HFFc6 (cell line): ENCODE data around the gene ZNF91. TPM values are rescaled to one million over a fixed set of nuclear protein-coding genes. Genes with fewer than 3 reads are reported as not detected.

Experiments
- DNase-seq: peaks from one replicate; pipeline ENCODE4 v3.0.0-alpha.2; 2018
- H3K27ac Mint-ChIP-seq: 2 replicates; pipeline ENCODE4 v1.8.0; 2020; ENCODE audit warnings: mild to moderate bottlenecking, mixed read lengths
- H3K27me3 Mint-ChIP-seq: 2 replicates; pipeline ENCODE4 v1.8.0; 2021; ENCODE audit warnings: mild to moderate bottlenecking, moderate library complexity, mixed read lengths; ENCODE audit not compliant: insufficient read depth
- H3K36me3 Mint-ChIP-seq: 2 replicates; pipeline ENCODE4 v1.8.0; 2021; ENCODE audit warnings: low read depth, mixed read lengths
- H3K4me1 Mint-ChIP-seq: 2 replicates; pipeline ENCODE4 v1.8.0; 2020; ENCODE audit warnings: low read depth, mixed read lengths
- H3K4me3 Mint-ChIP-seq: 2 replicates; pipeline ENCODE4 v1.8.0; 2020; ENCODE audit warnings: mild to moderate bottlenecking, moderate library complexity, mixed read lengths
- H3K9me3 Mint-ChIP-seq: 2 replicates; pipeline ENCODE4 v1.8.0; 2020; ENCODE audit warnings: mild to moderate bottlenecking, mixed read lengths
- CTCF ChIP-seq: fragments of 200-600 bp; sonication (generic); IDR thresholded peaks from 2 replicates; pipeline ENCODE4 v1.5.0; 2021; ENCODE audit warnings: antibody characterized with exemption, mild to moderate bottlenecking
- total RNA-seq, 6 experiments: library from RNA; stranded (reverse); fragmentation: NEBNext Ultra II Directional; extraction: Animal tissue kit (Norgen Biotek cat#: 25700); gene quantifications; 2 replicates in 1 of 6; 3 replicates in 5 of 6; pipeline ENCODE4 v1.2.3, GENCODE V29; 2021

Gene ZNF91
- total RNA-seq, 6 experiments from 2014 or later = 19.5 to 27.4 (median 22.1) TPM

DNA sequence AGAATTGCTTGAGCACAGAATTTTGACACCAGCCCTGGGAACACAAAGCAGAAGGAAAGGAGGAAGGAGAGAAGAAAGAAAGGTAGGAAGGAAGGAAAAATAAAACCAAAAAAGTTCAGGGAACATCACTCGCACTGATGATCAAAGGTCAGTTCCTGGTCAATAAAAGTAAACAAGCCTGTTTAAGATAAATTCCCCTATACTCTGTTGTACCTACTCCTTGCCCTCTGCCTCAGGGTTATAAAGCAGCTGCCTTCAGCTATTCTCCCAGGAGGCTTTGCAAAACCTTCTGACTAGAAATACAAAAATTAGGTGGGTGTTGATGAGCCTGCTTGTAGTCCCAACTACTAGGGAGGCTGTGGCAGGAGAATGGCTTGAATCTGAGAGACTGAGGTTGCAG lies 14.9 kb upstream of the ZNF91 start:
- TF ChIP-seq CTCF = no peak
- H3K27me3 Mint-ChIP-seq = peaks cover 2% of the 10 kb centered on the region; the same call in 1 of the 2 replicates
- H3K36me3 Mint-ChIP-seq = peaks cover 15% of the 10 kb centered on the region
- peaks cover 5% of the 10 kb centered on the region; the same call in 1 of the 2 replicates for H3K9me3 Mint-ChIP-seq
- no peak overlapping the region for H3K4me3 Mint-ChIP-seq
- peaks cover 37% of the 10 kb centered on the region; the same call in 1 of the 2 replicates for H3K4me1 Mint-ChIP-seq
- H3K27ac Mint-ChIP-seq = no peak overlapping the region
- no peak for DNase-seq

DNA sequence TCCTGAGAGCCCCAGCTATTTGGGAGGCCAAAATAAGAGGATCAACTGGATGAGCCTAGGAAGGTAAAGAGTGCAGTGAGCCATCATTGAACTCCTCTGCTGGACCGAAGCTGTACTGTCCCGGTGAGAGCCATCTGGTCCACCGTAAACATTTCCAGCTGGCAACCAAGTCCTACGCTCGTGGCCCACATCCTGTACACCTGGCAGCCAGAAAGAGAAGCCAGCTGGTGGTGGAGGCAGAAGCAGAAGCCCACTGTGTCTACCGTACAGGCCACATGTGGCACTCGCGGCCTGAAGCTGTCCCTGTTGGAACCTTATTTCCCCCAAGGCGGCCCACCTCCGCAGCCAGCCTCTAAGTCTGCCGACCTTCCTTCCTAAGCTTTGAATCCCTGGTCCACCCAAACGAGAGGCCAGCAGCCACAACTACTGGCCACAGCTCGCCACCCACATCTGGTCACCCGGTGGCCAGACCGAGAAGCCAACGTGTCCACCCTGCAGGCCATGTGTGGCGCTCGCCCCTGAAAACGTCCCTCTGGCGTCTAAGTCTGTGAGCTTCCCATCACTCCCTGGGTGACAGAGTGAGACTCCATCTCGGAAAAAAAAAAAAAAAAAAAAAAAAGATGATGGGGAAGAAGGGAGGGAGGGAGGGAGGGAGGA lies 14.2 kb upstream of the ZNF91 start:
- DNase-seq = no peak
- H3K36me3 Mint-ChIP-seq = peaks cover 13% of the 10 kb centered on the region
- TF ChIP-seq CTCF = no peak
- H3K27ac Mint-ChIP-seq = no peak overlapping the region
- peaks cover 5% of the 10 kb centered on the region; the same call in 1 of the 2 replicates for H3K9me3 Mint-ChIP-seq
- no peak overlapping the region; the same call in 1 of the 2 replicates for H3K4me3 Mint-ChIP-seq
- peaks cover 30% of the 10 kb centered on the region; the same call in 1 of the 2 replicates for H3K4me1 Mint-ChIP-seq
- H3K27me3 Mint-ChIP-seq = no peaks in the 10 kb centered on the region

GRCh38 chr19:23407616-23408133 lies 12.4 kb upstream of the ZNF91 start:
- no peak overlapping the region for H3K4me3 Mint-ChIP-seq
- H3K27ac Mint-ChIP-seq = no peak overlapping the region
- no peak for TF ChIP-seq CTCF
- peaks cover 10% of the 10 kb centered on the region for H3K36me3 Mint-ChIP-seq
- peaks cover 5% of the 10 kb centered on the region; the same call in 1 of the 2 replicates for H3K9me3 Mint-ChIP-seq
- no peak for DNase-seq
- peaks cover 20% of the 10 kb centered on the region; the same call in 1 of the 2 replicates for H3K4me1 Mint-ChIP-seq
- H3K27me3 Mint-ChIP-seq = no peaks in the 10 kb centered on the region

DNA sequence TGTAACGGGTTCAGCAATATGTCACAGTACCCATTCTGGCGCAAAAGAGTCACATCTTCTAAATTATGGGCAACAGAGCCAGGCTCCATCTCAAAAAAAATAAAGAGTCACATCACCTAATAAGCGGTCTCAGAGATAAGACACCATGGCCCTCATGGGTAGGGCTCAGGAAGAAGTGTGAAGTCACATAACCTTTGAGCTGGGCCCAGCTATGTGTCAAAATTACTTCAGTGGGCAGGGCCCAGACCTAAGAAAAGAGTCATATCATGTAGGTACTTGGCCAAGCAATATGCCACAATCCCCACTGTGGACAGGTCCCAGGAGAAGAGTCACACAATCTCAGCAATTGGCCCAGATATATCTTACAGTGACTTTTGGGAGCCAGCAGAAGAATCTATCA lies 11.4 kb upstream of the ZNF91 start:
- Mint-ChIP-seq H3K36me3 (peaks cover 10% of the 10 kb centered on the region), H3K4me3 (no peak overlapping the region)

GRCh38 chr19:23406091-23406490 lies 10.8 kb upstream of the ZNF91 start:
- Mint-ChIP-seq H3K4me3 (no peak overlapping the region), H3K4me1 (peaks cover 20% of the 10 kb centered on the region; the same call in 1 of the 2 replicates), H3K9me3 (peaks cover 5% of the 10 kb centered on the region; the same call in 1 of the 2 replicates), H3K27me3 (no peaks in the 10 kb centered on the region), H3K27ac (no peak overlapping the region), H3K36me3 (peaks cover 10% of the 10 kb centered on the region)
- DNase-seq = no peak
- TF ChIP-seq CTCF = no peak

More for the DNA sequence above, 11.4 kb upstream of the ZNF91 start:
- H3K4me1 Mint-ChIP-seq = peaks cover 20% of the 10 kb centered on the region; the same call in 1 of the 2 replicates
- TF ChIP-seq CTCF = no peak
- peaks cover 5% of the 10 kb centered on the region; the same call in 1 of the 2 replicates for H3K9me3 Mint-ChIP-seq
- H3K27me3 Mint-ChIP-seq = no peaks in the 10 kb centered on the region
- DNase-seq = no peak
- no peak overlapping the region for H3K27ac Mint-ChIP-seq
